GM12878 (cell line): ENCODE results near the gene STARD8. TPM values are rescaled to one million over a fixed set of nuclear protein-coding genes. Genes with fewer than 3 reads are reported as not detected.

Source experiments
- ATAC-seq: fragments of 200-7000 bp; cut with Tn5 transposase; 3 replicates; pipeline ENCODE4 v1.9.1; 2020; ENCODE audit warnings: mild to moderate bottlenecking, moderate library complexity
- BruUV-seq: library from RNA; stranded (reverse); fragments of 400-500 nt; replicated peaks from 2 replicates; lab custom pipeline; 2021; lab: Mats Ljungman, UMichigan
- CTCF ChIA-PET: fragments of 300-600 bp; sonication (Branson Sonifier 250); formaldehyde crosslinking; extraction: SDS; loops from one replicate; lab custom pipeline; 2021; ENCODE audit warnings: inconsistent platforms; lab: Yijun Ruan, JAX
- POLR2A ChIA-PET: fragments of 350-600 bp; formaldehyde crosslinking; extraction: SDS; loops from one replicate; lab custom pipeline; 2021; ENCODE audit warnings: inconsistent platforms; lab: Charles Lee
- RAD21 ChIA-PET: fragments of 300-600 bp; sonication (Branson Sonifier 250); formaldehyde crosslinking; loops from one replicate; lab custom pipeline; 2023; ENCODE audit warnings: antibody characterized with exemption; ENCODE audit not compliant: unreplicated experiment; lab: Charles Lee
- SMC1A ChIA-PET: fragments of 300-600 bp; sonication (Branson Sonifier 250); formaldehyde crosslinking; loops from one replicate; lab custom pipeline; 2023; ENCODE audit not compliant: unreplicated experiment, uncharacterized antibody; lab: Charles Lee
- DNase-seq: peaks from one replicate; pipeline ENCODE4 v3.0.0-alpha.2; 2011; ENCODE audit warnings: low read depth, low spot score
- FAIRE-seq: peaks from 3 replicates; lab custom pipeline; 2011; peaks lifted over from hg19 to GRCh38; lab: Jason Lieb, UNC
- H2AFZ ChIP-seq: 2 replicates; pipeline ENCODE4 v1.6.0; 2011; ENCODE audit warnings: low read depth, low read length, control low read depth; ENCODE audit not compliant: control insufficient read depth
- H3K27ac ChIP-seq: 2 replicates; pipeline ENCODE4 v1.5.1; 2011; ENCODE audit warnings: control low read depth; ENCODE audit not compliant: control insufficient read depth, insufficient read depth
- H3K27me3 ChIP-seq, 2 experiments: replicated peaks in 1 of 2; 2 replicates each; pipeline versions ENCODE4 v1.6.0 to v1.6.1; 2011; ENCODE audit warnings: low read length in 1 of 2; ENCODE audit not compliant: control insufficient read depth in 2 of 2, insufficient read depth in 2 of 2
- H3K36me3 ChIP-seq, 2 experiments: 2 replicates each; pipeline ENCODE4 v1.5.1; 2011; ENCODE audit warnings: low read length in 1 of 2; ENCODE audit not compliant: control insufficient read depth in 2 of 2, insufficient read depth in 2 of 2
- H3K4me1 ChIP-seq: 2 replicates; pipeline ENCODE4 v1.6.1; 2011; ENCODE audit warnings: mild to moderate bottlenecking, low read length, moderate library complexity, mixed read lengths; ENCODE audit not compliant: control insufficient read depth, insufficient read depth
- H3K4me2 ChIP-seq: 2 replicates; pipeline ENCODE4 v1.6.0; 2011; ENCODE audit warnings: control low read depth; ENCODE audit not compliant: control insufficient read depth, insufficient read depth
- H3K4me3 ChIP-seq: fragments of 200-600 bp; sonication (generic); 2 replicates; pipeline ENCODE4 v1.5.1; 2016
- H3K79me2 ChIP-seq: 2 replicates; pipeline ENCODE4 v1.6.0; 2011; ENCODE audit warnings: low read length; ENCODE audit not compliant: control insufficient read depth, insufficient read depth
- H3K9ac ChIP-seq: 2 replicates; pipeline ENCODE4 v1.8.0; 2011; ENCODE audit warnings: low read length, control low read depth, mixed read lengths; ENCODE audit not compliant: control insufficient read depth, insufficient read depth
- H3K9me3 ChIP-seq: replicated peaks from 3 replicates; pipeline ENCODE4 v1.5.1; 2011; ENCODE audit warnings: mild to moderate bottlenecking, low read length; ENCODE audit not compliant: control insufficient read depth, insufficient read depth
- H4K20me1 ChIP-seq: 2 replicates; pipeline ENCODE4 v1.6.0; 2011; ENCODE audit not compliant: control insufficient read depth, insufficient read depth
- CTCF ChIP-seq, 3 experiments: IDR thresholded peaks in 2 of 3; conservative IDR thresholded peaks in 1 of 3; 2 replicates each; pipeline ENCODE4 v1.5.1; 2011; ENCODE audit warnings: low read depth in 3 of 3, low read length in 3 of 3, mild to moderate bottlenecking in 3 of 3, control low read depth in 2 of 3, moderate library complexity in 2 of 3, inconsistent platforms in 1 of 3, mixed read lengths in 1 of 3; ENCODE audit not compliant: control insufficient read depth in 2 of 3, insufficient read depth in 1 of 3; ENCODE audit errors: extremely low read depth in 1 of 3
- CUX1 ChIP-seq: IDR thresholded peaks from 2 replicates; pipeline ENCODE4 v1.6.1; 2012; ENCODE audit warnings: improper control_type of control experiment, low read depth, low read length; ENCODE audit not compliant: insufficient replicate concordance
- KAT2A ChIP-seq: conservative IDR thresholded peaks from 2 replicates; pipeline ENCODE4 v1.6.1; 2011; ENCODE audit warnings: low read depth, low read length; ENCODE audit not compliant: control insufficient read depth
- LARP7 ChIP-seq: fragments of 450-650 bp; IDR thresholded peaks from 2 replicates; pipeline ENCODE4 v1.6.1; 2017; ENCODE audit warnings: mild to moderate bottlenecking
- NFYA ChIP-seq: IDR thresholded peaks from 2 replicates; pipeline ENCODE4 v1.6.1; 2011; ENCODE audit warnings: low read depth, mild to moderate bottlenecking, low read length, improper control_type of control experiment, borderline replicate concordance
- RB1 ChIP-seq: fragments of 450-650 bp; formaldehyde crosslinking; IDR thresholded peaks from 2 replicates; pipeline ENCODE4 v1.6.1; 2017; ENCODE audit warnings: mild to moderate bottlenecking, borderline replicate concordance
- SKIL ChIP-seq: fragments of 450-650 bp; IDR thresholded peaks from 2 replicates; pipeline ENCODE4 v1.6.1; 2017; ENCODE audit warnings: mild to moderate bottlenecking, low read depth, inconsistent platforms; ENCODE audit not compliant: poor library complexity, severe bottlenecking
- USF2 ChIP-seq: IDR thresholded peaks from 2 replicates; pipeline ENCODE4 v1.6.1; 2011; ENCODE audit warnings: low read depth, low read length, improper control_type of control experiment, borderline replicate concordance
- WRNIP1 ChIP-seq: IDR thresholded peaks from 2 replicates; pipeline ENCODE4 v1.6.1; 2011; ENCODE audit warnings: low read depth, low read length, improper control_type of control experiment, borderline replicate concordance
- ZZZ3 ChIP-seq: IDR thresholded peaks from 2 replicates; pipeline ENCODE4 v1.6.1; 2011; ENCODE audit warnings: low read depth; ENCODE audit not compliant: control insufficient read depth, insufficient read length
- WGBS: methylation state at CpG from one replicate; pipeline ENCODE4 v1.1.6; 2016; ENCODE audit warnings: low lambda C conversion rate; ENCODE audit not compliant: insufficient replicate concordance, insufficient coverage; ENCODE audit errors: missing lambda C conversion rate; 5-methylcytosine and 5-hydroxymethylcytosine counted together
- in situ Hi-C: fragments of 300-500 bp; cut with MboI; formaldehyde crosslinking; loops from 9 replicates; pipeline ENCODE4 v1.14.3; 2018; ENCODE audit warnings: mixed read lengths
- intact Hi-C: fragments of 100-400 bp; cut with micrococcal nuclease; formaldehyde crosslinking; loops from one replicate; pipeline ENCODE4 v1.14.2; 2022; ENCODE audit not compliant: unreplicated experiment
- polyA plus RNA-seq, 11 experiments: library from polyadenylated mRNA; depleted of rRNA in 4 of 11; unstranded in 6 of 11; stranded (reverse) in 5 of 11; fragments of >200 nt; fragmentation: Nextera tagmentation in 4 of 11; fragmentation: Illumina TruSeq in 1 of 11; extraction: Ambion mirVana in 4 of 11; extraction: Trizol in 1 of 11; gene quantifications; 1 replicate in 1 of 11; 2 replicates in 10 of 11; pipeline versions ENCODE4 v1.2.1 to v1.2.3, GENCODE V29; 2011 to 2016; ENCODE audit warnings: inconsistent platforms in 2 of 11, missing spikeins in 2 of 11, low read depth in 1 of 11
- total RNA-seq, 4 experiments: library from RNA; depleted of rRNA in 3 of 4; stranded (reverse); fragments of >200 nt in 3 of 4; fragmentation: Illumina TruSeq in 1 of 4; extraction: Trizol in 1 of 4; gene quantifications; 2 replicates each; pipeline versions ENCODE4 v1.2.1 to v1.2.3, GENCODE V29; 2013 to 2021

Gene STARD8
- total and polyA plus RNA-seq, 10 of the 15 experiments (the other 5 are each of a cell fraction or from before 2014, with no cell fraction given): 0.03 to 0.14 (median 0.07) TPM; not detected in 6

DNA sequence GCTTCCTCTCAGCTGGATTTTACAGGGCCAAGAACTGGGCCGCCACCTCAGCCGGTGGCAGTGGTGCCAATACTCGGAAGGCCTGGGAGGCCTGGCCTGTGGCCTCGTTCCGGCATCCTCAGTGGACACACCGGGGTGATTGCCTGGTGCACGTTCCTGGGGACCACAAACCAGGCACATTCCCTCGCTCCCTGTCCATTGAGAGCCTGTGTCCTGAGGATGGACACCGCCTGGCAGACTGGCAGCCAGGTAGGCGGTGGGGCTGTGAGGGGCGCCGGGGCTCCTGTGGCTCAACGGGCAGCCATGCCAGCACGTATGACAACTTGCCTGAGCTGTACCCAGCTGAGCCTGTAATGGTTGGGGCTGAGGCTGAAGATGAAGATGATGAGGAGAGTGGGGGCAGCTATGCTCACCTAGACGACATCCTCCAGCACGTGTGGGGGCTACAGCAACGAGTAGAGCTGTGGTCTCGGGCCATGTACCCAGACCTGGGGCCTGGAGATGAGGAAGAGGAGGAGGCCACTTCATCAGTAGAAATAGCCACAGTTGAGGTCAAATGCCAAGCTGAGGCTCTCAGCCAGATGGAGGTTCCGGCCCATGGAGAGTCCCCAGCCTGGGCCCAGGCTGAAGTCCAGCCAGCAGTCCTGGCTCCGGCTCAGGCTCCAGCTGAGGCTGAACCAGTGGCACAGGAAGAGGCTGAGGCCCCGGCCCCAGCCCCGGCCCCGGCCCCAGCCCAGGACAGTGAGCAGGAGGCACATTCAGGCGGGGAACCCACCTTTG is 70.4 kb downstream of the STARD8 start (continued):
- TF ChIP-seq LARP7 (no peak), WRNIP1 (no peak)

- no peak overlapping the region for H3K9ac ChIP-seq
- no peak overlapping the region for H3K27ac ChIP-seq
- FAIRE-seq (no peak), DNase-seq (no peak), ATAC-seq (no peak)
- in situ Hi-C loops (no loop called here), intact Hi-C loops (no loop called here)
- ChIA-PET SMC1A (no interaction called here), CTCF (no interaction called here), POLR2A (no interaction called here), RAD21 (no interaction called here)
- H2AFZ ChIP-seq: no peak overlapping the region
- H3K4me1 ChIP-seq: no peaks in the 10 kb centered on the region
- no peak overlapping the region for H3K4me3 ChIP-seq
- no peaks in the 10 kb centered on the region for H3K36me3 ChIP-seq
- H3K27me3 ChIP-seq: no peaks in the 10 kb centered on the region
- whole genome bisulfite sequencing: 53% methylated on average over 10 of the region's 10 CpGs
- no peaks in the 10 kb centered on the region for H3K79me2 ChIP-seq
- no peaks in the 10 kb centered on the region for H3K9me3 ChIP-seq
- BruUV-seq: no TSS peak
- no peak overlapping the region for H3K4me2 ChIP-seq
- TF ChIP-seq ZZZ3: no peak
- TF ChIP-seq CUX1: no peak
- no peak for TF ChIP-seq NFYA
- no peak for TF ChIP-seq CTCF (IDR thresholded peaks at IDR 0.05 in 2 of 3, conservative IDR thresholded peaks at IDR 0.05 in 1 of 3; ENCODE audit: control insufficient read depth in 2 of 3, extremely low read depth in 1 of 3, insufficient read depth in 1 of 3, low read depth in 3 of 3, low read length in 3 of 3)
- TF ChIP-seq RB1: no peak
- TF ChIP-seq USF2: no peak
- TF ChIP-seq KAT2A: no peak
- no peak for TF ChIP-seq SKIL
- no peaks in the 10 kb centered on the region for H4K20me1 ChIP-seq
Observed at GRCh38 chrX:68718443-68718820, 71.0 kb downstream of the STARD8 start.
